ENCODE data around the gene SCTR.

The SCTR gene

DNA sequence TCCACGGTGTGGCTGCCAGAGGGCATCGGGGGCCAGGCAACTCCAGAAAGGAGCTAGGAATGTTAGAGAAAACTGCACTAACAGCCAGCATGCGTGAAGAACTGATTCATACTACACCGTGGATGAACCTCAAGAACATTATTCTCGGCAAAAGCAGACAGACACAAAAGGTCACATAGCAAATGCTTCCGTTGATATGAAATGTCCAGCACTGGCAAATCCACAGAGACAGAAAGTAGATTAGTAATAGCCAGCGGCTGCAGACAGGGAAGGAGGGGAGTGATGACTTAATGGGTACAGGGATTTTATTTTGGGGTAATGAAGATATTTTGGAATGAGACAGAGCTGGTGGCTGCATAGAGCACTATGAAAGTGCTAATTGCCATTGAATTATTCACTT lies 37.4 kb downstream of the SCTR start:
- no peak for DNase-seq

GRCh38 chr2:119486196-119486827 lies 38.0 kb downstream of the SCTR start:
- DNase-seq = no peak

DNA sequence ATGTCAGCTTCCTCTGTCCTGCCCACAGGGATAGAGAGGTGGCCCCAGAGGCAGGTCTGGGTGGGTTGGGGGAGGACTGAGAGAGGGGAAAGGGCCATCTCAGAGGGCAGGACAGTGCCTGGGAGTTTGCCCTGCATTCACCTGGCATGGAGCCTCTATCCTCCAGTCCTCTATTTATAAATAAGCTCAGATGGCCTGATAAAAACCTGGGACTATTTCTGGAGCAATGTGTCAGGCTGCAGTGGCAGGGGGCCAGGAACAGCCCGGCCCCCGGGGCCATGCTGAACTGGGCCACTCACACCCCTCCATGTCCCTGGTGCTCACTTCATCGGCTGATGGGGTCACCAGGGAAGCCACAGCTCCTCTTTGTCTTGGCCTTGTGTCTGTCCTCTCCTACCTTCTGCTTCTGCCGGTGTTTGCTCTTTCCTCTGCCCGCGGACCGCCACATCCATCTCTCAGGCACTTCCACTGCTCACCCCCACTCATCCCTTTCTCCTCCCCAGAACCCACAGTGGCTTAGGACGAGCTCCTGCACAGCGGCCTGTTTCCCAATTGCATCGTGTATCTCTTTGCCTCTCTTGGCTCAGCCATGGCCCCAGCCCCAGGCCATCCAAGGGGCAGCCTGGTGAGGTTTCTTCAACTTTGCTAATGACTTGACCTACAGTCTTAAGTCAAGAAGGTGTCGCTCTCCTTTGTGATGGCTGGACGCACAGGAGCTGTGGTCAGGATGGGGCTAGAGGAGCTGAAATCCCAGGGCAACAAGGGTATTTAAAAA lies 38.8 kb downstream of the SCTR start:
- DNase-seq = no peak

GRCh38 chr2:119484834-119485233 lies 39.4 kb downstream of the SCTR start:
- DNase-seq = no peak

- no peak for DNase-seq
Observed at GRCh38 chr2:119483896-119484718, 40.2 kb downstream of the SCTR start.

DNA sequence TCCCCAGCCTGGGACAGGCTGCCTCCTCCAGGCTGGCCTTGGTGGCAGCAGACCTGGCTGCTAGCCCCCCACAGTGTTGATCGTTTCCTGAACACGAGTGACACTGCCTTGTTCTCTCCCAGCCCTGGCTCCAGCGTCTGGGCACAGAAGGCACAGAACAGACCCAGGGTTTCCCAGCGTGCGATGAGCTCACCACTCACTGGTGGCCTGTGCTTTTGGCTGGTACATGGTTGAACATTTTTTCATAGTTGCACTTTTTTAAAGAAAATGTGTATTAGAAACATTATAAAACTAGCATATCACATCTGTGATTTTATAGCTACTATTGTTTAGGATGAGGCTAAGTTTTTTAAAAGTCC lies 40.9 kb downstream of the SCTR start:
- DNase-seq = no peak

DNA sequence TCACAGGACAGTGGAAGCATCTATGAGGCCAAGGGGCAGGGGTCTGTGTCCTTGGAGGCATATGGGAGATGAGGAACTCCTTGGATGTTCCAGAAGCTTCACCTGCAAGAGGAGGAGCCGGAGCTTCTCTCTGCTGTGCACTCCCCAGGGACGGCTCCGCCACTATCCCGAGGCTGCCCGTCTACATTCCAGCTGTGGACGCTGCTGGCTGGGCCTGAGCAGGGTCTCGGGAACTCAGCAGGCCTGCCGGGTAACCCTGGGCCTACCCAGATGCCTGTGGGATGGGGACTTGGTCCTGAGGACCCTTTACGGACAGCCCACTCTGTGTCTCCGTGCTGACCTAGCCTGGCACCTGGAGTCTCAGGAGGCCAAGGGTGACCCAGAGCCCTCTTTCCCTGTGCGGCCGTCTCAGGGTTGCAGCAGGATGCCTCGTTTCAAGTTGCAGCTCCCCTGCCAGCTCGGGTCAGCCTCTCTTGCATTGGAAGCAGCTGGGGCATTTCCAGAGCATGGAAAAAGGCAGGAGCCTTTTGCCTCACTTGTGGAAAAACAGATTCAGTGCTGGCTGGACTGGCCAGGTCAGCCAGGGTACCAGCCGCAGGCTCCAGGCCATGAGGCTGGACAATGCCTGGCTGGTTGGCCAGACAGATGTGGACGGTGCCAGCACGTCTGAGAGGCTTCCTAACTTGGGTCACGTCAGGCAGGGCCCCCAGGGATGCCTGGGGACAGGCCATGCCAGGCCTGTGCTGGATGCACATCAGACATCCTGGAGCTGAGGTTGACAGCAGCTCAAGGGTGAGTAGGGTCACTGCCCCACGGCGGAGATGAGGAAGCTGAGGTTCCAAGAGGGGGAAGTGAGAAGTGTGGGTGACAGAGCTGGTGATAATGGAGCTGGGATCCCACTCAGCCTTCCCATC lies 41.5 kb downstream of the SCTR start:
- DNase-seq = no peak

GRCh38 chr2:119481501-119482455 lies 42.5 kb downstream of the SCTR start:
- no peak for DNase-seq

DNA sequence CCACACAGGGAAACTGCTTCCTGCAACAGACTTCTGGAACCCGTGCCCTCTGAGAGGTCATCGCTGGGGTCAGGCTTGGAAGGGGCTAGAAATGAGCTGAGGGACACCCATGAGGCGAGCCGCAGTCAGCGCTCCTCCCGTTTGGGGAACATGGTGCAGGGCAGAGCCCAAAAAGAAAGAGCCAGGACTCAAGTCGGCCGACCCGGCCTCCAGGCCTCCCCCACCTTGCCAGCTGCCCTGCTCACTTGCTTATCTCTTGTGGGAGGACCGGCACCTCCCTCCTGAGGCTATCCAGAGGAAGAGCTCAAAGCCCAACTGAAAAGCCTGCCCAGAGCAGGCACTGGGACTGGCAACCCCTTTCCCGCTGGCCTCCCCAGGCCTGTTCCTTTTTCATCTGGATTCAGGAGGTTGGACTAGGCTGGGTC lies 43.6 kb downstream of the SCTR start:
- DNase-seq = peak; percentile 28

DNA sequence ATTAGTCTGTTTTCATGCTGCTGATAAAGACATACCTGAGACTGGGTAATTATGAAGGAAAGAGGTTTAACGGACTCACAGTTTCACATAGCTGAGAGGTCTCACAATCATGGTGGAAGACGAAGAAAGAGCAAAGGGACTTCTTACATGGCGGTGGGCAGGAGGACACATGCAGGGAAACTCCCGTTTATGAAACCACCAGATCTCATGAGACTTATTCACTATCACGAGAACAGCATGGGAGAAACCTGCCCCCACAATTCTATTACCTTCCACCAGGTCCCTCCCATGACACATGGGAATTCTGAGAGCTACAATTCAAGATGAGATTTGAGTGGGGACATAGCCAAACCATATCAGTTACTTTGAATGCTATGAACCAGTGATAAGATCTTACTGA lies 44.1 kb downstream of the SCTR start:
- DNase-seq = no peak

GRCh38 chr2:119478978-119479295 lies 45.3 kb downstream of the SCTR start:
- DNase-seq = no peak

DNA sequence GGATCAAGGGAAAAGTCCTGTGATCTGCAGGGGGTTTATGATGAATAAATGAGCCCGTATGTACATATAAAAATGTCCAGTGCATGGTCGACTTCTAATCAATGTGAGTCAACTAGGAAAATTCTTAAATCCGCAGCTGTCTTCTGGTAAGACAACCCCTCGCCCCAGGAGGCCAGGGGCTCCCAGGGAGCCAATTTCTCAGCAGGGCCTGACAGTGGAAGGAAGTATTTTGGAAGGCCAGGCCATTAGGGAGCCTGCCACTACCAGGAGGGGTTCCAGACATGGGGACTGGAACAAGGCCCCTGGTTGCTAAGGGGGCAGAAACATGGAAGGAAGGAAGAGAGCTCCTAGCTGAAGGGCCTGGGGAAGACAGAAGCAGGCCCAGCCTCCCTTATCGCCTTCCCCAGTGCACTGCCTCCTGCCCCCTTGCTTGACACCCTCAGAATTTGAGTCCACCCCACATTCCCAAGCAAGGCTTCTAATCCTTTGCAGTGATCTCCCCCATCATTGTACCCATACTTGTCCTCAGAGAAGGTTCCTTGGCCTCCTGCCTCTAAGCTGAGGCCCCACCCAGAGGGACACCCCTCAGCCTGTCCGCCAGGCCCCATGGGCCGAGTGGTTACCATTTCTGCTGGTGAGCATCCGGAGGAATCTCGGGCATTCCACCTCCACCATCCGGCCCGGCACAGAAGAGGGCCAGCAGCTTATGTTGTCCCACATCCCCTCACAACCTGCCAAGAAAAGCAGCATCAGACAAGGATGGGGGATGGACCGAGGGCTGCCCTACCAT lies 45.9 kb downstream of the SCTR start:
- DNase-seq = no peak

- no peak for DNase-seq
Observed at GRCh38 chr2:119477113-119477505, 47.2 kb downstream of the SCTR start.

DNA sequence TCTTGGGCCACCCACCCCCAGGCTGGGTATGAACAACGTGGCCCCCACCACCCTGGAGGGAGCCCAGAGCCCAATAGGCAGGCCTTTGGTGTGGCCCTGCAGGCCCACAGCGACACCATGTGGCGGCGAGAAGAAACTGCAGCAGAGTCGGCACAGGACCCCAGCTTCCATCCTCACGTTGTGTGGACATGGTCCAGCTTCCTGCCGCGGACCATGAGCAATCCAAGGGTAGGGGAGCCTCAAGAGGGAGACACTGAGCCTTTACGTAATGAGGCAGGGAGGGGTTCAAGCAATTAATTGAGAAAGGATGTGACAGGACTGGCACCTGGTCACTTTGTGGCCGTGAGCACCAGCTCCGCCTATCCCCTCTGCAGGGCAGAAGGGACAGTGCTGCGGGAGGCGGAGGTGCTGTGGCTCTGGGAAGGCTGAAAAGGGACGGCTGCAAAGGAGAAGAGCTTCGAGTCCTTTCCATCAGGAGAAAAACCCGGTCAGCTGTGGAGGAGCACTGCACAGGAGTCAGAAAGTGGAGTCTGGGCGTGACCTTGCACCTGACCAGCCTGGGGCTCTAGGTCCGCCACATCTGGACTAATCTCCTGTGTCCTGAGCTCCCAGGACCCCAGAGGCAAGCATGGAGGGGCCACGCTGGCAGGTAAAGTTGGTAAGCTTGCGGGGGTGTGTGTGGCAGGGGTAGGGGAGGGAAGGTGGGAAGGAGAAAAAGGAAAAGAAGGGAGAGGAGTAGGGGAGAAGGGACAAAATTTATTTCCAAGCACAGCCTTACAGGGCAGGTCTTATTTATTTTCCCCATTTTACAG lies 47.8 kb downstream of the SCTR start:
- peak; percentile 69 for DNase-seq

DNA sequence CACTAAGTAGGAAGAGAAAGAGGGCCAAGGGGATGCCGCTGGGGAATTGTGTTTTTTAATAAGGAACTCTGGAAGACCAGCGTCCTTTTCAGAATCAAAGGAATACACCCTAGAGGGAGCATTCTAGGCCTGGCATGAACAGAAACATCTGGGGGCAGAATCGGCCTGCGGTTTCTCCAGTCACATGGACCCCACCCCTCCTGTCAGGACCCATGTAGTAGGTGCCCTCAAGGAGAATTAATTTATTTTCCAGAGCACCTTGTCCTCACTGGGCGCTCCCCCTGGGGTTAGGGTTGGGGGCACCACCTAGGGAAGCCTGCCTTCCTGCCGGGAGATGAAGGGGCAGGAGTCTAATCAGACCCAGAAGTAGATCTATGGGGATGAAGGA lies 48.4 kb downstream of the SCTR start:
- DNase-seq = no peak

GRCh38 chr2:119475225-119475856 lies 48.9 kb downstream of the SCTR start:
- no peak for DNase-seq

DNA sequence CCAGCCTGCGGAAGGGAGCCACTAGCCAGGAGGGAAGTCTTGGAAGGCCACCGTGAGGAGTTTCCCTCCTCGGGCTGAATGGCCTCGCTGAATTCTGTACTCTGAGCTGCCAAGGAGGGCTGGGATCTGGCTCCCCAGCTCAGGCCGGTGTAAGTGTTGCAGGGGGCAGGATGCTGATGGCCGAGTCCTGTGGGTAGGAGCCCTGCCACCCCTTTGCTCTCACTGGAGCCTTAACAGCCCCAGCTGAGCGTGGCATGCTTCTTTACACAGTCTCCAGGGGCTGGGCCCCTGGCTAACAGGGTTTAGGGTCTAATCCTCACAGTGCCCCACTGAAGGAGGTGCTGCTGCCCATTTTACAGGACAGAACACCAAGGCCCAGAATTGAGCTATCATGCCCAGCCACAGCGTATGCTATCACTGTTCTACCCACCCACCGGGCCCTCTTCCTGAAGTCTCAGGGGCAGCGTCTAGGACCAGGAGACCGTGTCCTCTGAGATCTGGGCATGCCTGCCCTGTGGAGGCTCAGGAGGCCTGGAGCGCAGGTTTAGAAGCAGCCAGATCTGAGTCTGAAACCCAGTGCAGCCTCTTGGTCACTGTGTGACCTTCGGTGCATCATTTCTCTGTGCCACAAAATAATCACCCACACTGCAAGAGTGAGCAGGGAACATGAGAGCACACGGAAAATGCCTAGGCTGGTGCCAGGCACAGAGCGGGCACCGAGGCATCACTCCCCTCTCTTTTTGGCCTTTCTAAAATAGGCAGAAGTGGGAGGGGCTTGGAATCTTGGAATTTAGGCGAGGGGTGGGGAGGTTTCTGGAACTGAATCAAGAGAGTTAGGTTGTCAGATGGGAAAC lies 49.7 kb downstream of the SCTR start:
- no peak for DNase-seq

DNA sequence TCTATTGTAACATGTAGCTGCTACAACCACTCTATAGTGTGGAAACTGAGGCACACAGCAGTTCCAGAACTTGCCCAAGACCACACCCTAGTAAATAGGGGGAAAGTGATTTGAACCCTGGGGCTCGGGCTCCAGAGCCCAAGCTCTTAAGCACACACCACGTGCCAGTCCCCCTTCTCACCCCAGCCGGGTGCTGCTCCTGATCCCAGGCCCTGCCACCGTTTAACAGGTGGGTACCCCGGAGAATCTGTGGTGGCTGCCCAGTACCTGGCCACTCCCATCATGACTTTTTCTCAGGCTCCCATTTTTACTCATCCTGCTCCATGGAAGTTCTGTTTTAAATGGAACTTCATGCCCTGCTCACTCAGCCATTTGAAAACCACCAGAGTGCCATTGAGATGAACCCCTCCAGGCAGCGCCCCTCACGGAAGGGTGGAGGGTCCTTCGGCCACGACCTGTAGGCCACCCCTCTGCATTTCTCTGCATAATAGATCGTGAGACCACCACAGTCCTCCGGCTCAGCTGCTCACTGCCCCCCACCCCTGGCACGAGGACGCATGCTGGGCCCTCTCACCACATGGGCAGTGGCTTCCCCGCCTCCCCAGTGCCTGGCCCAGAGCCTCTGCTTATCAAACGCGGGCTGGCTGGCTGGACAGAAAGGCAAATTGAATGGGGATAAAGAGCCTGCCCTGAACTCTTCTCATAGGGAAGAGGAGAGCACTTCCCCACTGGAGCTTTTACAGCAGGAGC lies 50.5 kb downstream of the SCTR start:
- no peak for DNase-seq

All from OCI-M1 (cell line).